ENCODE results near the gene VWA7. TPM values are rescaled to one million over a fixed set of nuclear protein-coding genes. Genes with fewer than 3 reads are reported as not detected.

The VWA7 gene
- polyA plus RNA-seq, 2 donors, result 0.33 to 1.3 TPM

- Histone ChIP-seq H3K36me3 (ENCODE audit: control insufficient read depth in 2 of 2, insufficient read depth in 2 of 2, low read length in 1 of 2) (no peaks in the 10 kb centered on the region), H3K27me3 (ENCODE audit: control insufficient read depth in 1 of 2, insufficient read depth in 2 of 2, low read length in 2 of 2) (no peaks in the 10 kb centered on the region), H3K4me1 (ENCODE audit: control insufficient read depth in 2 of 2, insufficient read depth in 2 of 2, low read length in 1 of 2) (peaks cover 0 to 3% of the 10 kb centered on the region in 2 donors), H3K27ac (ENCODE audit: low read depth in 2 of 2, low read length in 1 of 2) (no peak overlapping the region), H3K4me3 (ENCODE audit: low read depth in 1 of 2, low read length in 2 of 2) (no peak overlapping the region), H3K9me3 (ENCODE audit: control insufficient read depth in 2 of 2, insufficient read depth in 1 of 2, low read depth in 1 of 2, low read length in 1 of 2) (no peaks in the 10 kb centered on the region)
- 91% methylated on average over 18 of the region's 18 CpGs for WGBS, 2 donors
Observed at GRCh38 chr6:31768363-31769257, 8.5 kb downstream of the VWA7 start.

- Histone ChIP-seq H3K9me3 (ENCODE audit: control insufficient read depth in 2 of 2, insufficient read depth in 1 of 2, low read depth in 1 of 2, low read length in 1 of 2) (no peaks in the 10 kb centered on the region), H3K27ac (ENCODE audit: low read depth in 2 of 2, low read length in 1 of 2) (no peak overlapping the region)
- 82 to 87% methylated on average over 6 of the region's 6 CpGs for WGBS, 2 donors
Observed at GRCh38 chr6:31767096-31767645, 10.0 kb downstream of the VWA7 start.

GRCh38 chr6:31765910-31766794 lies 11.0 kb downstream of the VWA7 start:
- H3K4me1 ChIP-seq (ENCODE audit: control insufficient read depth in 2 of 2, insufficient read depth in 2 of 2, low read length in 1 of 2), result peaks cover 0 to 3% of the 10 kb centered on the region in 2 donors
- H3K27ac ChIP-seq (ENCODE audit: low read depth in 2 of 2, low read length in 1 of 2), result no peak overlapping the region
- H3K27me3 ChIP-seq (ENCODE audit: control insufficient read depth in 1 of 2, insufficient read depth in 2 of 2, low read length in 2 of 2), result no peaks in the 10 kb centered on the region
- 49 to 62% methylated on average over 42 of the region's 42 CpGs for WGBS, 2 donors
- H3K36me3 ChIP-seq (ENCODE audit: control insufficient read depth in 2 of 2, insufficient read depth in 2 of 2, low read length in 1 of 2), result no peaks in the 10 kb centered on the region
- no peak overlapping the region for H3K4me3 ChIP-seq (ENCODE audit: low read depth in 1 of 2, low read length in 2 of 2)
- no peaks in the 10 kb centered on the region for H3K9me3 ChIP-seq (ENCODE audit: control insufficient read depth in 2 of 2, insufficient read depth in 1 of 2, low read depth in 1 of 2, low read length in 1 of 2)

More at GRCh38 chr6:31767096-31767645, 10.0 kb downstream of the VWA7 start:
- Histone ChIP-seq H3K4me3 (ENCODE audit: low read depth in 1 of 2, low read length in 2 of 2) (no peak overlapping the region), H3K27me3 (ENCODE audit: control insufficient read depth in 1 of 2, insufficient read depth in 2 of 2, low read length in 2 of 2) (no peaks in the 10 kb centered on the region), H3K4me1 (ENCODE audit: control insufficient read depth in 2 of 2, insufficient read depth in 2 of 2, low read length in 1 of 2) (peaks cover 0 to 3% of the 10 kb centered on the region in 2 donors), H3K36me3 (ENCODE audit: control insufficient read depth in 2 of 2, insufficient read depth in 2 of 2, low read length in 1 of 2) (no peaks in the 10 kb centered on the region)

GRCh38 chr6:31765559-31765909 lies 11.6 kb downstream of the VWA7 start:
- Histone ChIP-seq H3K9me3 (ENCODE audit: control insufficient read depth in 2 of 2, insufficient read depth in 1 of 2, low read depth in 1 of 2, low read length in 1 of 2) (no peaks in the 10 kb centered on the region), H3K27ac (ENCODE audit: low read depth in 2 of 2, low read length in 1 of 2) (no peak overlapping the region), H3K4me1 (ENCODE audit: control insufficient read depth in 2 of 2, insufficient read depth in 2 of 2, low read length in 1 of 2) (peaks cover 0 to 3% of the 10 kb centered on the region in 2 donors), H3K4me3 (ENCODE audit: low read depth in 1 of 2, low read length in 2 of 2) (no peak overlapping the region), H3K27me3 (ENCODE audit: control insufficient read depth in 1 of 2, insufficient read depth in 2 of 2, low read length in 2 of 2) (no peaks in the 10 kb centered on the region), H3K36me3 (ENCODE audit: control insufficient read depth in 2 of 2, insufficient read depth in 2 of 2, low read length in 1 of 2) (no peaks in the 10 kb centered on the region)
- 80 to 89% methylated on average over 9 of the region's 9 CpGs for WGBS, 2 donors

GRCh38 chr6:31764198-31764597 lies 12.9 kb downstream of the VWA7 start:
- no peaks in the 10 kb centered on the region for H3K27me3 ChIP-seq (ENCODE audit: control insufficient read depth in 1 of 2, insufficient read depth in 2 of 2, low read length in 2 of 2)
- H3K4me1 ChIP-seq (ENCODE audit: control insufficient read depth in 2 of 2, insufficient read depth in 2 of 2, low read length in 1 of 2), result peaks cover 0 to 3% of the 10 kb centered on the region in 2 donors
- no peak overlapping the region for H3K27ac ChIP-seq (ENCODE audit: low read depth in 2 of 2, low read length in 1 of 2)
- no peak overlapping the region for H3K4me3 ChIP-seq (ENCODE audit: low read depth in 1 of 2, low read length in 2 of 2)
- no peaks in the 10 kb centered on the region for H3K36me3 ChIP-seq (ENCODE audit: control insufficient read depth in 2 of 2, insufficient read depth in 2 of 2, low read length in 1 of 2)
- WGBS, 2 donors, result 66 to 73% methylated on average over 4 of the region's 4 CpGs
- H3K9me3 ChIP-seq (ENCODE audit: control insufficient read depth in 2 of 2, insufficient read depth in 1 of 2, low read depth in 1 of 2, low read length in 1 of 2), result no peaks in the 10 kb centered on the region

- WGBS, 2 donors, result 20 to 30% methylated on average over 1 of the region's 1 CpG
- Histone ChIP-seq H3K27ac (ENCODE audit: low read depth in 2 of 2, low read length in 1 of 2) (no peak overlapping the region), H3K4me1 (ENCODE audit: control insufficient read depth in 2 of 2, insufficient read depth in 2 of 2, low read length in 1 of 2) (peaks cover 0 to 3% of the 10 kb centered on the region in 2 donors), H3K9me3 (ENCODE audit: control insufficient read depth in 2 of 2, insufficient read depth in 1 of 2, low read depth in 1 of 2, low read length in 1 of 2) (no peaks in the 10 kb centered on the region), H3K27me3 (ENCODE audit: control insufficient read depth in 1 of 2, insufficient read depth in 2 of 2, low read length in 2 of 2) (no peaks in the 10 kb centered on the region), H3K4me3 (ENCODE audit: low read depth in 1 of 2, low read length in 2 of 2) (no peak overlapping the region), H3K36me3 (ENCODE audit: control insufficient read depth in 2 of 2, insufficient read depth in 2 of 2, low read length in 1 of 2) (no peaks in the 10 kb centered on the region)
Observed at GRCh38 chr6:31763619-31763940, 13.5 kb downstream of the VWA7 start.

GRCh38 chr6:31762878-31763618 lies 14.1 kb downstream of the VWA7 start:
- no peaks in the 10 kb centered on the region for H3K36me3 ChIP-seq (ENCODE audit: control insufficient read depth in 2 of 2, insufficient read depth in 2 of 2, low read length in 1 of 2)
- 75 to 82% methylated on average over 5 to 8 of the region's 8 CpGs for WGBS, 2 donors
- H3K9me3 ChIP-seq (ENCODE audit: control insufficient read depth in 2 of 2, insufficient read depth in 1 of 2, low read depth in 1 of 2, low read length in 1 of 2), result no peaks in the 10 kb centered on the region
- peaks cover 0 to 3% of the 10 kb centered on the region in 2 donors for H3K4me1 ChIP-seq (ENCODE audit: control insufficient read depth in 2 of 2, insufficient read depth in 2 of 2, low read length in 1 of 2)
- no peak overlapping the region for H3K27ac ChIP-seq (ENCODE audit: low read depth in 2 of 2, low read length in 1 of 2)
- H3K4me3 ChIP-seq (ENCODE audit: low read depth in 1 of 2, low read length in 2 of 2), result no peak overlapping the region
- H3K27me3 ChIP-seq (ENCODE audit: control insufficient read depth in 1 of 2, insufficient read depth in 2 of 2, low read length in 2 of 2), result no peaks in the 10 kb centered on the region

- no peaks in the 10 kb centered on the region for H3K9me3 ChIP-seq (ENCODE audit: control insufficient read depth in 2 of 2, insufficient read depth in 1 of 2, low read depth in 1 of 2, low read length in 1 of 2)
- H3K4me3 ChIP-seq (ENCODE audit: low read depth in 1 of 2, low read length in 2 of 2), result no peak within 1 kb of the TSS
- H3K36me3 ChIP-seq (ENCODE audit: control insufficient read depth in 2 of 2, insufficient read depth in 2 of 2, low read length in 1 of 2), result no peaks in the 10 kb centered on the region
- peaks cover 0 to 3% of the 10 kb centered on the region in 2 donors for H3K4me1 ChIP-seq (ENCODE audit: control insufficient read depth in 2 of 2, insufficient read depth in 2 of 2, low read length in 1 of 2)
- WGBS, 2 donors, result 72 to 79% methylated on average over 4 of the region's 4 CpGs
- no peaks in the 10 kb centered on the region for H3K27me3 ChIP-seq (ENCODE audit: control insufficient read depth in 1 of 2, insufficient read depth in 2 of 2, low read length in 2 of 2)
- H3K27ac ChIP-seq (ENCODE audit: low read depth in 2 of 2, low read length in 1 of 2), result no peak within 1 kb of the TSS
Observed at GRCh38 chr6:31762356-31762755, 14.8 kb downstream of the VWA7 start, which contains the start of gene SAPCD1. Gene SAPCD1 (plus strand): TSS chr6:31762656. CDS start chr6:31763055, 399 bp downstream.

- Histone ChIP-seq H3K4me1 (ENCODE audit: control insufficient read depth in 2 of 2, insufficient read depth in 2 of 2, low read length in 1 of 2) (peaks cover 0 to 2% of the 10 kb centered on the region in 2 donors), H3K27ac (ENCODE audit: low read depth in 2 of 2, low read length in 1 of 2) (no peak overlapping the region), H3K36me3 (ENCODE audit: control insufficient read depth in 2 of 2, insufficient read depth in 2 of 2, low read length in 1 of 2) (no peaks in the 10 kb centered on the region), H3K4me3 (ENCODE audit: low read depth in 1 of 2, low read length in 2 of 2) (no peak overlapping the region), H3K27me3 (ENCODE audit: control insufficient read depth in 1 of 2, insufficient read depth in 2 of 2, low read length in 2 of 2) (no peaks in the 10 kb centered on the region), H3K9me3 (ENCODE audit: control insufficient read depth in 2 of 2, insufficient read depth in 1 of 2, low read depth in 1 of 2, low read length in 1 of 2) (no peaks in the 10 kb centered on the region)
- 95 to 98% methylated on average over 8 of the region's 8 CpGs for WGBS, 2 donors
Observed at GRCh38 chr6:31761343-31761742, 15.8 kb downstream of the VWA7 start.
